Neuronal stem cell (in vitro differentiated cells): Measurements from ENCODE around the gene DDX39B.

Source experiments
- DNase-seq: peaks from one replicate; pipeline ENCODE4 v3.0.0-alpha.2; 2013; ENCODE audit warnings: low spot score
- H2AFZ ChIP-seq: one replicate; pipeline ENCODE4 v1.6.1; 2013; ENCODE audit warnings: mild to moderate bottlenecking, low read length, inconsistent platforms
- H2AK5ac ChIP-seq: 2 replicates; pipeline ENCODE4 v1.6.1; 2013; ENCODE audit warnings: low read depth, mild to moderate bottlenecking, inconsistent platforms, low read length, moderate library complexity, mixed read lengths
- H2BK120ac ChIP-seq: 2 replicates; pipeline ENCODE4 v1.6.1; 2013; ENCODE audit warnings: low read depth, mild to moderate bottlenecking, inconsistent platforms, low read length, moderate library complexity, mixed read lengths
- H2BK12ac ChIP-seq: one replicate; pipeline ENCODE4 v1.6.1; 2013; ENCODE audit warnings: low read length, inconsistent platforms
- H2BK15ac ChIP-seq: 2 replicates; pipeline ENCODE4 v1.6.1; 2013; ENCODE audit warnings: mild to moderate bottlenecking, low read length, inconsistent platforms, mixed read lengths
- H2BK5ac ChIP-seq: one replicate; pipeline ENCODE4 v1.6.1; 2013; ENCODE audit warnings: inconsistent platforms, mild to moderate bottlenecking, low read length, moderate library complexity
- H3K14ac ChIP-seq: one replicate; pipeline ENCODE4 v1.6.1; 2013; ENCODE audit warnings: low read length, inconsistent platforms
- H3K18ac ChIP-seq: 2 replicates; pipeline ENCODE4 v1.6.1; 2013; ENCODE audit warnings: low read length, inconsistent platforms
- H3K23ac ChIP-seq: 2 replicates; pipeline ENCODE4 v1.6.1; 2013; ENCODE audit warnings: low read depth, mild to moderate bottlenecking, mixed read lengths, low read length, inconsistent platforms; ENCODE audit not compliant: poor library complexity
- H3K27ac ChIP-seq: replicated peaks from 3 replicates; pipeline ENCODE4 v1.5.1; 2013; ENCODE audit warnings: low read length, inconsistent platforms
- H3K27me3 ChIP-seq, 3 experiments: 2 replicates each; pipeline ENCODE4 v1.6.1; 2013; ENCODE audit warnings: low read length in 3 of 3, mild to moderate bottlenecking in 2 of 3, inconsistent platforms in 1 of 3, low read depth in 1 of 3, mixed read lengths in 1 of 3, moderate library complexity in 1 of 3; ENCODE audit not compliant: control insufficient read depth in 3 of 3, insufficient read depth in 3 of 3
- H3K36me3 ChIP-seq, 2 donors: replicated peaks in 1 of 2; 2 replicates each; pipeline ENCODE4 v1.6.1; 2013; ENCODE audit warnings: low read length in 2 of 2; ENCODE audit not compliant: control insufficient read depth in 2 of 2, insufficient read depth in 2 of 2
- H3K4ac ChIP-seq: 2 replicates; pipeline ENCODE4 v1.6.1; 2013; ENCODE audit warnings: inconsistent platforms, mild to moderate bottlenecking, low read length, moderate library complexity
- H3K4me1 ChIP-seq, 2 donors: 1 replicate in 1 of 2; 2 replicates in 1 of 2; pipeline ENCODE4 v1.6.1; 2013; ENCODE audit warnings: low read length in 2 of 2, low read depth in 1 of 2; ENCODE audit not compliant: control insufficient read depth in 2 of 2, insufficient read depth in 1 of 2
- H3K4me2 ChIP-seq: one replicate; pipeline ENCODE4 v1.6.1; 2013; ENCODE audit warnings: mild to moderate bottlenecking, low read length, inconsistent platforms; ENCODE audit not compliant: insufficient read depth, poor library complexity, severe bottlenecking
- H3K4me3 ChIP-seq, 2 donors: 2 replicates each; pipeline ENCODE4 v1.5.1; 2013; ENCODE audit warnings: low read length in 2 of 2, mild to moderate bottlenecking in 2 of 2, inconsistent platforms in 1 of 2, moderate library complexity in 1 of 2
- H3K79me1 ChIP-seq: one replicate; pipeline ENCODE4 v1.6.1; 2013; ENCODE audit warnings: low read depth, mild to moderate bottlenecking, inconsistent platforms, low read length, moderate library complexity
- H3K9ac ChIP-seq: one replicate; pipeline ENCODE4 v1.6.1; 2013; ENCODE audit warnings: mild to moderate bottlenecking, low read depth, low read length, inconsistent platforms; ENCODE audit not compliant: poor library complexity
- H3K9me3 ChIP-seq, 2 donors: replicated peaks in 1 of 2; 2 replicates each; pipeline versions ENCODE3 to v1.6.1; 2013; ENCODE audit warnings: low read length in 2 of 2, mild to moderate bottlenecking in 2 of 2, inconsistent platforms in 1 of 2, low read depth in 1 of 2, mixed read lengths in 1 of 2, moderate library complexity in 1 of 2; ENCODE audit not compliant: control insufficient read depth in 2 of 2, insufficient read depth in 1 of 2
- H4K8ac ChIP-seq: one replicate; pipeline ENCODE4 v1.6.1; 2013; ENCODE audit warnings: low read depth, mild to moderate bottlenecking, inconsistent platforms, low read length, moderate library complexity
- H4K91ac ChIP-seq: one replicate; pipeline ENCODE4 v1.6.1; 2013; ENCODE audit warnings: low read length, low read depth, mild to moderate bottlenecking, inconsistent platforms; ENCODE audit not compliant: poor library complexity
- WGBS, 2 donors: extraction: QIAGEN DNeasy Blood & Tissue Kit; methylation state at CpG; one replicate each; pipeline ENCODE4 v1.1.7; 2013; ENCODE audit warnings: missing lambda C conversion rate in 2 of 2, mixed read lengths in 1 of 2; ENCODE audit not compliant: insufficient read length in 2 of 2, insufficient replicate concordance in 1 of 2; ENCODE audit errors: extremely low coverage in 2 of 2; 5-methylcytosine and 5-hydroxymethylcytosine counted together

The DDX39B gene

GRCh38 chr6:31579546-31580437 lies 38.0 kb upstream of the DDX39B start:
- H3K4me2 ChIP-seq = no peak overlapping the region
- no peaks in the 10 kb centered on the region for H3K36me3 ChIP-seq
- no peak overlapping the region for H3K23ac ChIP-seq
- H2BK15ac ChIP-seq = no peak overlapping the region
- H2AK5ac ChIP-seq = no peak overlapping the region
- H3K4ac ChIP-seq = no peak overlapping the region
- no peak overlapping the region for H2BK5ac ChIP-seq
- no peak overlapping the region for H3K14ac ChIP-seq
- H4K91ac ChIP-seq = no peak overlapping the region
- no peak for DNase-seq
- no peak overlapping the region for H2BK12ac ChIP-seq
- H3K4me1 ChIP-seq = peaks cover 2 to 7% of the 10 kb centered on the region in 2 donors
- no peak overlapping the region for H3K27ac ChIP-seq
- no peaks in the 10 kb centered on the region for H3K9me3 ChIP-seq
- H2AFZ ChIP-seq = peak overlapping the region; percentile 100
- H3K9ac ChIP-seq = no peak overlapping the region
- peaks cover 0 to 48% (median 12%) of the 10 kb centered on the region in 3 experiments for H3K27me3 ChIP-seq
- H3K79me1 ChIP-seq = no peaks in the 10 kb centered on the region
- H3K18ac ChIP-seq = no peak overlapping the region
- no peak overlapping the region for H3K4me3 ChIP-seq
- WGBS, 2 donors = no CpG with 5 or more reads among the region's 8 CpGs
- H4K8ac ChIP-seq = no peak overlapping the region
- H2BK120ac ChIP-seq = peak overlapping the region; percentile 10

GRCh38 chr6:31579119-31579505 lies 37.3 kb upstream of the DDX39B start:
- Histone ChIP-seq H3K18ac (no peak overlapping the region), H3K4me1 (peaks cover 2 to 7% of the 10 kb centered on the region in 2 donors), H2AK5ac (no peak overlapping the region), H3K9me3 (no peaks in the 10 kb centered on the region), H2BK12ac (no peak overlapping the region), H2BK15ac (no peak overlapping the region), H3K27ac (no peak overlapping the region), H3K4ac (no peak overlapping the region), H3K79me1 (no peaks in the 10 kb centered on the region), H3K27me3 (peaks cover 0 to 48% (median 12%) of the 10 kb centered on the region in 3 experiments), H3K36me3 (no peaks in the 10 kb centered on the region), H4K91ac (no peak overlapping the region), H3K4me2 (no peak overlapping the region), H3K9ac (no peak overlapping the region), H3K14ac (no peak overlapping the region), H2BK120ac (no peak overlapping the region), H2AFZ (no peak overlapping the region), H2BK5ac (no peak overlapping the region), H3K4me3 (no peak overlapping the region), H4K8ac (no peak overlapping the region), H3K23ac (no peak overlapping the region)
- DNase-seq = no peak
- WGBS, 2 donors = no CpG with 5 or more reads among the region's 3 CpGs

GRCh38 chr6:31578184-31579118 lies 36.6 kb upstream of the DDX39B start:
- Histone ChIP-seq H4K91ac (no peak overlapping the region), H2BK120ac (no peak overlapping the region), H3K4me2 (no peak overlapping the region), H3K27ac (no peak overlapping the region), H2AK5ac (no peak overlapping the region), H2BK5ac (no peak overlapping the region), H3K9ac (no peak overlapping the region), H2BK15ac (no peak overlapping the region), H3K9me3 (no peaks in the 10 kb centered on the region), H3K4me3 (no peak overlapping the region), H3K27me3 (peaks cover 0 to 48% (median 12%) of the 10 kb centered on the region in 3 experiments), H3K36me3 (no peaks in the 10 kb centered on the region), H3K4ac (no peak overlapping the region), H3K18ac (no peak overlapping the region), H2AFZ (no peak overlapping the region), H3K23ac (no peak overlapping the region), H3K14ac (no peak overlapping the region), H2BK12ac (no peak overlapping the region), H3K79me1 (no peaks in the 10 kb centered on the region), H4K8ac (no peak overlapping the region), H3K4me1 (peaks cover 2 to 8% of the 10 kb centered on the region in 2 donors)
- WGBS, 2 donors = no CpG with 5 or more reads among the region's 12 CpGs
- DNase-seq = no peak

GRCh38 chr6:31577579-31577966 lies 35.8 kb upstream of the DDX39B start:
- Histone ChIP-seq H4K8ac (no peak overlapping the region), H3K9ac (no peak overlapping the region), H3K79me1 (no peaks in the 10 kb centered on the region), H2BK120ac (no peak overlapping the region), H3K4me1 (peaks cover 2 to 8% of the 10 kb centered on the region in 2 donors), H3K18ac (no peak overlapping the region), H3K4me2 (no peak overlapping the region), H3K4ac (no peak overlapping the region), H2BK12ac (no peak overlapping the region), H2BK5ac (no peak overlapping the region), H4K91ac (no peak overlapping the region), H2AK5ac (no peak overlapping the region), H3K27me3 (peaks cover 0 to 48% (median 12%) of the 10 kb centered on the region in 3 experiments), H2AFZ (no peak overlapping the region), H3K23ac (no peak overlapping the region), H2BK15ac (no peak overlapping the region), H3K4me3 (no peak overlapping the region), H3K27ac (no peak overlapping the region), H3K36me3 (no peaks in the 10 kb centered on the region), H3K9me3 (no peaks in the 10 kb centered on the region), H3K14ac (no peak overlapping the region)
- DNase-seq = no peak
- WGBS, 2 donors = no CpG with 5 or more reads among the region's 3 CpGs
